HUES64 (cell line): ENCODE measurements around the gene SEMA4G.

Experiments
- H3K27ac ChIP-seq: 2 replicates; pipeline ENCODE4 v1.7.0; 2013; ENCODE audit warnings: low read depth, low read length, inconsistent platforms
- H3K27me3 ChIP-seq: 2 replicates; pipeline ENCODE4 v1.6.1; 2013; ENCODE audit warnings: mild to moderate bottlenecking, low read length; ENCODE audit not compliant: insufficient read depth
- H3K36me3 ChIP-seq: 2 replicates; pipeline ENCODE4 v1.6.1; 2013; ENCODE audit warnings: mild to moderate bottlenecking, low read length; ENCODE audit not compliant: insufficient read depth
- H3K4me1 ChIP-seq: 2 replicates; pipeline ENCODE4 v1.6.1; 2013; ENCODE audit warnings: mild to moderate bottlenecking, low read length, moderate library complexity; ENCODE audit not compliant: insufficient read depth
- H3K4me3 ChIP-seq: 2 replicates; pipeline ENCODE4 v1.5.1; 2013; ENCODE audit warnings: mild to moderate bottlenecking, low read length, moderate library complexity
- H3K9ac ChIP-seq: 2 replicates; pipeline ENCODE4 v1.6.1; 2013; ENCODE audit warnings: mild to moderate bottlenecking, low read depth, low read length
- H3K9me3 ChIP-seq: 2 replicates; pipeline ENCODE4 v1.6.1; 2013; ENCODE audit warnings: low read depth, low read length; ENCODE audit not compliant: insufficient read depth
- WGBS: fragments of 150-250, 120-280 bp; methylation state at CpG from one replicate; pipeline ENCODE4 v1.1.7; 2013; ENCODE audit warnings: missing lambda C conversion rate; 5-methylcytosine and 5-hydroxymethylcytosine counted together

The SEMA4G gene

DNA sequence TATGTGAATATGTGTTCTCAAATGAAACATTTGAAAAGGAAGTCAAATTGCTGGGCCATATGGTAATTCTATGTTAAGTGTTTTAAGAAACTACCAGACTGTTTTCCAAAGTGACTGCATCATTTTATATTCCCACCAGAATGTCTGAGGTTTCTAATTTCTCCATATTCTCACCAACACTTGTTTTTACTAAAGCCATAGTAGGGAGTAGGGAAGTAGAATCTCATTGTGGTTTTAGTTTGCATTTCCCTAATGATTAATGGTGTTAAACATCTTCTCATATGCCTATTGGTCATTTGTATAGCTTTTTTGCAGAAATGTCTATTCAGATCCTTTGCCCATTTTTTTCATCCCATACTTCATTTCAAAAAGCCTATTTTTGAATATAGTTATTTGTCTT, 9.1 kb upstream of the SEMA4G start:
- H3K9me3 ChIP-seq, result no peaks in the 10 kb centered on the region
- no peaks in the 10 kb centered on the region for H3K27me3 ChIP-seq
- H3K27ac ChIP-seq, result no peak overlapping the region
- H3K4me3 ChIP-seq, result no peak overlapping the region
- peaks cover 78% of the 10 kb centered on the region for H3K36me3 ChIP-seq
- no peaks in the 10 kb centered on the region for H3K4me1 ChIP-seq
- H3K9ac ChIP-seq, result no peak overlapping the region

DNA sequence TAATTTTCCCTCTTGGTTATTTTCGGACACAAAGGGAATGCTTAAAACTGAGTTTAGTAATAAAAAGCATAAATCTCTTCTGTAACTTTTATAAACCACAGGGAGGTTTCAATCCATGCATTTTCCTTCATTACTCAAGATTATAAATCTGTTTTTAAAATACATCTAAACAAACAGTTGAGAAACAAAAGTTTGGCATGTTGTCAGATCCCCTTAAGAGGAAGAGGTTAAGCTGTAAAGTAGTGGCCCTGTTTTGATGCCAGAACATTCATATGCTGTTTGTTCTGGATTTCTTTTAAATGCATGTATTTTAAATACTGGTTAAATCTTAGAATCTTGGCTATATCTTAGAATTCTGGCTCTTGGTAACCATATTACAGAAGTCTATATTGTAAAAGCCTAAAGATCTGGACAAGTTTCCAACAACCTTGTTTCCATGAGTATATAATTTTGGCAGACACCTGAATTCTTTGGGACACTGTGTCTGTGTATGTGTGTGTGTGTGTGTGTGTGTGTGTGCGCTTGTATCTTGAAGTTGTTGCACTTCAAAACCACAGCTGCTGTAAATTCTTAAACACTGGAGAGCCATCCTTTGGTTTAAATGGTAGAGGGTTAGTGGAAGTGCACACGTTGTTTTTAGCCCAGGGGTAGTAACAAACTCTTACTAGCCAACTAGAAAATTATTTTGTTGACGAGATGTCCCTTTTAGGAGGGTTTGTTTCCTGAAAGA, 6.8 kb upstream of the SEMA4G start:
- Histone ChIP-seq H3K36me3 (peaks cover 65% of the 10 kb centered on the region), H3K4me3 (no peak overlapping the region), H3K27ac (no peak overlapping the region), H3K9ac (no peak overlapping the region), H3K9me3 (no peaks in the 10 kb centered on the region), H3K27me3 (no peaks in the 10 kb centered on the region), H3K4me1 (no peaks in the 10 kb centered on the region)
- 79% methylated on average over 4 of the region's 4 CpGs for WGBS

DNA sequence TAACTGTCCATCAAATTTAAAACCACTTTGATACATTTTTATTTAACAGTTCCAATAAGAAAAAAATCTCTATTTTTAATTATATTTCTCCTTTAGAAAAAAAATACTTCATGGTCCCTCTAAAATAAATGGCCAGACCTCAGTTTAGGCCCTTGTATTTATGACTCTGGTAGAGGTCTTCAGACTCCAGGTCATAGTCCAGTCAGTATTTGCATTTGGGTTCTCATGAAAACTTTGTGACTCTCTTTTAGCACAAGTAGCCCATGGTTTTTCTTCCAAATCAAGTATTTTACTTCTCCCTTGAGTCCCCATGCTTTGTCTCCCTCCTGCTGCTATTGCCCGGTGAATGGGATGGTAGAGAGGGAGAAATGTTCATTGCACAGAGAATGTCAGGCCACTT, 5.5 kb upstream of the SEMA4G start:
- WGBS, result 95% methylated on average over 1 of the region's 1 CpG
- no peaks in the 10 kb centered on the region for H3K4me1 ChIP-seq
- H3K9me3 ChIP-seq, result no peaks in the 10 kb centered on the region
- no peak overlapping the region for H3K9ac ChIP-seq
- peaks cover 54% of the 10 kb centered on the region for H3K36me3 ChIP-seq
- H3K27ac ChIP-seq, result no peak overlapping the region
- no peak overlapping the region for H3K4me3 ChIP-seq
- H3K27me3 ChIP-seq, result peaks cover 3% of the 10 kb centered on the region; the same call in 1 of the 2 replicates

DNA sequence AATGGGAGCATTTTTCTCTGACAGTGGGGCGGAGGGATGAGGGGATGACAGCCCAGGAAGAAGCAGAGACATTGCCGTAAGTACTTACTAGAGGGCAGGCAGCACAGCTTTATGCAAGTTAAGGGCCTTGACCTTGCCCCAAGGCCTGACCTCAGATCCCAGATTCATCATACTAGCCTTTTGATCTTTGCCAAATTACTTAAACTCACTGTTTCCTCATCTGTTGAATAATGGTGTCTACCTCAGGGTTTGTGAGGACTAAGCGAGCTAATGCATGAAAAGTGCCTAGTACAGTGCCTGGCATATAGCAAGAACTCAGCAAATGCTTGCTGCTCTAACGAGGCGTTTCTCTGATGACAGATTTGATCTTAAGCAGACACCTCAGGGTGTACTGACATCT, 3.5 kb upstream of the SEMA4G start:
- H3K27me3 ChIP-seq, result peaks cover 8% of the 10 kb centered on the region
- no peak overlapping the region for H3K4me3 ChIP-seq
- 77% methylated on average over 5 of the region's 5 CpGs for WGBS
- no peaks in the 10 kb centered on the region for H3K4me1 ChIP-seq
- H3K9ac ChIP-seq, result no peak overlapping the region
- no peak overlapping the region for H3K27ac ChIP-seq
- H3K36me3 ChIP-seq, result peaks cover 35% of the 10 kb centered on the region
- H3K9me3 ChIP-seq, result no peaks in the 10 kb centered on the region

DNA sequence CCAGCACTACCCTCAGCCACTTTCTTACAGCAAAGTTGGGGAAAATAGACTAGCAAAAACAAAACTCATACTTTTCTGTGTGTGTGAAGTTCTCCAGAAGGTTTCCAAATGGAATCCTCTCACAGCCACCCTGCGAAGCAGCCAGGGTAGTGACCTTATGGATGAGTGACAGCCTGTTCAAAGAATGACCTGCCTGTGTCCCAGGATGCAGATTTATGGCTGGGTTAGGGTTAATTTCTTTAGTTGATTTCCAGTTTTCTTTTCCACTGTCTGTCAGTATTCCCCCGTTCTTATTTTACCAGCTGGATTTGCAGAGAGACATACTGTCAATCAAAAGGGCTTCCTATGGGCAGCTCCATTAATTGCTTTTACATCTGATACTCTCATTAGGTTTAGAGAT, 2.4 kb upstream of the SEMA4G start:
- peaks cover 9% of the 10 kb centered on the region; the same call in 1 of the 2 replicates for H3K4me1 ChIP-seq
- H3K9me3 ChIP-seq, result no peaks in the 10 kb centered on the region
- no peak overlapping the region for H3K9ac ChIP-seq
- H3K36me3 ChIP-seq, result peaks cover 27% of the 10 kb centered on the region
- H3K27me3 ChIP-seq, result peaks cover 8% of the 10 kb centered on the region
- WGBS, result 85% methylated on average over 2 of the region's 2 CpGs
- no peak overlapping the region for H3K27ac ChIP-seq
- H3K4me3 ChIP-seq, result no peak overlapping the region

DNA sequence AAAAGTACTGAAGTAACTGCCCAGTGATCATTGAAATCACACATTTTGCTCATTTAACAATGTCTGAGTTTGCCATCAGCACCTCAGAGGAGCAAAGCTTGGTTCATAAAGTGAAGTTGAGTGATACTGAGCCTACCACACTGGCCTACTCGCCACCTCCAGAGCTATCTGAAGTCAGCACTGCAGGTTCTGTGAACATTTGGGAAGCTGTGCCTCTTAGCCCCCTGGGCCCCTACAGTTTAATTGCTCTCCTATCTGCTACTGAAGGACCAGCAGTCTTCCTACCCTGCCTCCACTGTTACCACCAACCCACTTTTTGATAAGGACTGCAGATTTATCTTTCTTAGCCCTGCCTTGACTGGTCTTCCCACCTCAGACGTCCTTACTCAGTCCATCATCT, 2.0 kb upstream of the SEMA4G start:
- H3K36me3 ChIP-seq, result peaks cover 23% of the 10 kb centered on the region
- no peak overlapping the region for H3K27ac ChIP-seq
- H3K9ac ChIP-seq, result no peak overlapping the region
- peaks cover 9% of the 10 kb centered on the region; the same call in 1 of the 2 replicates for H3K4me1 ChIP-seq
- H3K27me3 ChIP-seq, result peaks cover 8% of the 10 kb centered on the region
- 81% methylated on average over 2 of the region's 2 CpGs for WGBS
- H3K9me3 ChIP-seq, result no peaks in the 10 kb centered on the region
- no peak overlapping the region for H3K4me3 ChIP-seq

DNA sequence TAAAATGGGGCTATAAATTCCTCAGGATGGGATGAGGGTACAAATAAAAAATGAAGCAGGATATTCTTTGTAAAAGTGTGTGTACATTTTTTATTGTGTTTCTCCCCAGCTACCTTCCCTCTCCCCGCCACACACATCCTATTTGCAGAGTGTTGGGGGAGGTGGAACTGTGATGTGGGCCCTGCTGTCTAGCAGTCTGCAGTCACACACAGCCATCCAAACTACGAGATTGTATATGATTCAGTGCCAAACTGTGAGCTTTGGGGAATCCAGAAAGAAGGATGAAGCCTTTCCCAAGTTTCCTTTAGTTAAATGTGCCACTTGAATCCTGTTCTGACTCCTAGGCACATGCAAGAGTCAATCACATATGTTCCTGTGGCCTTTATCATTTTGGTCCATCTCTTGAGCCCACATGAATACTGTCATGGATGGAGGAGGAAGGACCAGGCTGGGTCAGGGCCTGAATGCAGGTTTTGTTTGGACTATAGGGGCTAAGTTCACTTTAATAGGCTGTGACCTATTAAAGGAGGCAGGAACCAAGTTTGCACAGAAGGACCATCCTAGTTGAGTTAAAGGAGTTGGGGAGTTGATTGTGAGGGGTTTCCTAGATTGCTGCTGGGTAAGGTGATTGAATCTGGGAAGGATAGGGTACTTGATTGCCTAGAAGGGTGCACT, 1.1 kb upstream of the SEMA4G start:
- peaks cover 9% of the 10 kb centered on the region; the same call in 1 of the 2 replicates for H3K4me1 ChIP-seq
- H3K9me3 ChIP-seq, result no peaks in the 10 kb centered on the region
- no peak overlapping the region for H3K27ac ChIP-seq
- H3K4me3 ChIP-seq, result peak overlapping the region; percentile 57
- no peak overlapping the region for H3K9ac ChIP-seq
- H3K27me3 ChIP-seq, result peaks cover 8% of the 10 kb centered on the region
- 91% methylated on average over 1 of the region's 2 CpGs for WGBS
- peaks cover 14% of the 10 kb centered on the region for H3K36me3 ChIP-seq

DNA sequence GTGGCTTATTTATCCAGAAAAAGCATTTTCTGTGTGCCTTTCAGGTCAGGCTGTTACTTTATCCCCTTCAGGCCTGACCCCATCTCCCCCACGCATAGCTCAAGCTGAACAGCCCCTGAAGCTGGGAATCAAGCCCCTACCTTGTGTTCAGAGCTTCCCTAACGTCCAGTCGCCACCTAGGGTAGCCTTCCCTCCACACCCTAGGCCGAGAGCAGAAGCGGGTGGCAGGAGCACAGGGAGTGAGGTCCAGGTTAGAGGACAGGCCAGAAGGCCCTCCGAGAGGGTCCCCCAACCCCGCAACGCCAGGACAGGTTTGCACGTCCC, 479 bp upstream of the SEMA4G start:
- Histone ChIP-seq H3K27ac (no peak overlapping the region), H3K27me3 (peaks cover 8% of the 10 kb centered on the region), H3K9ac (peak overlapping the region; percentile 50), H3K9me3 (no peaks in the 10 kb centered on the region), H3K36me3 (peaks cover 8% of the 10 kb centered on the region), H3K4me1 (peaks cover 9% of the 10 kb centered on the region; the same call in 1 of the 2 replicates), H3K4me3 (peak overlapping the region; percentile 57)
- WGBS, result 16% methylated on average over 9 of the region's 9 CpGs

DNA sequence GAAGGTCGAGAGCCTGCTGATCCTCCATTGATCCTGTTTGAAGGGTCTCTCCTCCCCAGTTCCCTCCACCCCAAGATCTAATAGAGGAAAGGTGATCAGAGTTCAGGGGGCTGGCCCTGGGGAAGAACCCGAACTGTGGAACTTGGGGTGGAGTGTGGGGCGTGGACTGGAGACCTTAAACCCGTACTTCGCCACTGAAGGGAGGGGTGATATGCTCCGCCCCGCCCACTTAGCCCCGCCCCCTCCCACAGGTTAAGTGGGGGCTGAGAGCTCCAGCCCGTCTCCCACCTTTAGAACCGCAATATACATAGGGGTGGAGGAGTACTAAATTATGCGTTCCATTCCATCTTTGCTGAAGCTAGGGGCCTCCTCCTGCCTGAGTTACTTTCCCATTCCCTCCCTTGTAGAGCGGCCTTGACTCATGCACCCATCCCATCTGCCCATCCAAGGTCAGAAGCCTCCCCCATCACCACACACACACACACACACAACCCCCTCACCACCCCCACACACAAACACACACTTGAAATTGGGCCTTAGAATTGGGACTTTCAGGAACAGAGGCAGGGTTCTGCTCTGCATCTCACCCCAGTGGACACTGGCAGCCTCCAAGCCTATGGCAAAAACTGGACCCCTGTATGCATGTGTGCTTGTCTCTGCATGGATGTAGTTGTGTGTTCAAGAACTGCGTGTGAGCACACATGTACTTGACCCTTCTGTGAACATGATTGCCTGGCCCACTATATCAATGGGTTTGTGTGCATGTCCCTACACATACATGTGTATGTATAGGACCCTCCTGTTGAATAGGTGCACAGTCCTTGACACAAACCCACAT, 991 bp downstream of the SEMA4G start:
- H3K27ac ChIP-seq, result no peak overlapping the region
- peaks cover 9% of the 10 kb centered on the region; the same call in 1 of the 2 replicates for H3K4me1 ChIP-seq
- 26% methylated on average over 8 of the region's 13 CpGs for WGBS
- H3K9me3 ChIP-seq, result no peaks in the 10 kb centered on the region
- peak overlapping the region; percentile 57 for H3K4me3 ChIP-seq
- no peak overlapping the region for H3K9ac ChIP-seq
- peaks cover 8% of the 10 kb centered on the region for H3K27me3 ChIP-seq
- H3K36me3 ChIP-seq, result peaks cover 2% of the 10 kb centered on the region; the same call in 1 of the 2 replicates

DNA sequence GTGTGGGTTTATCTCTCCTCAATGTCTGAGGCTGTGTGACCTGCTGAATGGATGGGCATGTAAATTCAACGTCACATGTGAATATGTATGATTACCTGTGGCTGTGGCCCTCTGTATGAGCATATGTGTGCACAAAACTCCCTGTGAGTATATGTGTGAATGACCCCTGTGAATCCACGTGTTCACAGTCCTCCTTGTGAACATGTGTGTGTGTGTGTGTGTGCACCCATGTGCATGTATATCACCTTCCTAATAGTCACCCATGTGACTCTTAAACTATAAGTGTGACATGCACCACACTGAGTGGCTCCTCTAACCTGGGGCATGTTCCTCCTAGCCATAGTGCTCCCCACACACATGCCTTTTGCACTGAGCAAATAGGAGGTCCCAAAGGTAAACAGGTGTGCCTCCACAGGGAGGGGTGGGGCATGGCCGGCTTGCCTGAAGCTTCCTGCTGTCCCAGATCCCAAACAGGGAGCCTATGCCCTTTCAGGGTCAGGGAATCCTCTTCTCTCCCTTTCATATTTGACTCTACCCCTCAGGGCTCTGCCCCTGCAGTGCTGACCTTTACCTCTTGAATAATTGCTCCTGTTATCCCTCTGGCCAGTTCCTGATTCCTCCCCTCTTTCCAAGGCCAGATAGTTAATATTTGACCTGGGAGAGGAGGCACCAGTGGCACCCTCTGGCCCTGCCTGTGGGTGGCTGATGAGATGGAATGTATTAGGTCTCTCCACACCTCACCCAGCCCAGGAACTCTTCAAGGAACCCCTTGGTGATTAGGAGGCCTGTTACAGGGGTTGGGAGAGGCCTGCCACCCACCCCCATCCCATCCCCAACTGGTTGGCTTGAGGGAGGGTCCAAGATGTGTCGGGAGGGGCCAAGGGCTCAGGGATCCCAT, 1.9 kb downstream of the SEMA4G start:
- H3K27ac ChIP-seq, result no peak overlapping the region
- no peaks in the 10 kb centered on the region for H3K36me3 ChIP-seq
- peaks cover 9% of the 10 kb centered on the region; the same call in 1 of the 2 replicates for H3K4me1 ChIP-seq
- no peaks in the 10 kb centered on the region for H3K9me3 ChIP-seq
- 68% methylated on average over 4 of the region's 4 CpGs for WGBS
- no peak overlapping the region for H3K4me3 ChIP-seq
- no peak overlapping the region for H3K9ac ChIP-seq
- peaks cover 8% of the 10 kb centered on the region for H3K27me3 ChIP-seq
